Measurements from ENCODE around the gene SEPTIN12.

SEPTIN12 gene

DNA sequence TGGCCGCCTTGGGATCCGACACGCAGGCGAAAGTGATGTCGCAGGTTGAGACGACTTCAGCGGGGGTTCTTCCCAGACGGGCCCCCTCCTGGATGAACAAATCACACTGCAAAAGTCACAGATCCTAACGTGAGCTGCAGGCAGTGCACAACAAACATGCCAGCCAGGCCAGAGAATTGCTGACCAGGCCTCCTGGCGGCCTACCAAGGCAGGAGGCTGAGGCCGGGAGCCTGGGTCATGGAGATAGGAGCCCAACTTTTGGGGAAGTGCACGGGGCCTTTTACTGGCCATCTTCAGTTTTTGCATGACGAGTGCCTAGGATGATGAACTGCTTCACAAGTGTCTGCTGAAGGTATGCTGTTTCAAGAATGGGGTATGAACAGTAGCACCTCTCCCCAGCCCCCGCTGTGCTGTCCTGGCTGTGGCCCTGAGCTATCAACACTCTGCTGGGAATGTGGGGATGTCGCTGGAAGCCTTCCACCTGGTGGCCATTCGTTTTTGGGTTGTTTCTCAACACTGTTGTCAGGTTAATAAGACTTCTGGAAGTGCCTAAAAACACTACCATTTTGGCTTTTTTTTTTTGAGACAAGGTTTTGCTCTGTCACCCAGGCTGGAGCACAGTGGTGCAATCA lies 26.5 kb upstream of the SEPTIN12 start:
- no peak for DNase-seq
- Histone ChIP-seq H3K4me3 (ENCODE audit: low read depth, low read length) (no peak overlapping the region), H3K36me3 (peaks cover 86% of the 10 kb centered on the region), H3K9me3 (ENCODE audit: severe bottlenecking) (no peaks in the 10 kb centered on the region), H3K27ac (no peak overlapping the region), H3K27me3 (ENCODE audit: insufficient read depth, low read depth, severe bottlenecking) (no peaks in the 10 kb centered on the region)
- TF ChIP-seq, protein P1, sequence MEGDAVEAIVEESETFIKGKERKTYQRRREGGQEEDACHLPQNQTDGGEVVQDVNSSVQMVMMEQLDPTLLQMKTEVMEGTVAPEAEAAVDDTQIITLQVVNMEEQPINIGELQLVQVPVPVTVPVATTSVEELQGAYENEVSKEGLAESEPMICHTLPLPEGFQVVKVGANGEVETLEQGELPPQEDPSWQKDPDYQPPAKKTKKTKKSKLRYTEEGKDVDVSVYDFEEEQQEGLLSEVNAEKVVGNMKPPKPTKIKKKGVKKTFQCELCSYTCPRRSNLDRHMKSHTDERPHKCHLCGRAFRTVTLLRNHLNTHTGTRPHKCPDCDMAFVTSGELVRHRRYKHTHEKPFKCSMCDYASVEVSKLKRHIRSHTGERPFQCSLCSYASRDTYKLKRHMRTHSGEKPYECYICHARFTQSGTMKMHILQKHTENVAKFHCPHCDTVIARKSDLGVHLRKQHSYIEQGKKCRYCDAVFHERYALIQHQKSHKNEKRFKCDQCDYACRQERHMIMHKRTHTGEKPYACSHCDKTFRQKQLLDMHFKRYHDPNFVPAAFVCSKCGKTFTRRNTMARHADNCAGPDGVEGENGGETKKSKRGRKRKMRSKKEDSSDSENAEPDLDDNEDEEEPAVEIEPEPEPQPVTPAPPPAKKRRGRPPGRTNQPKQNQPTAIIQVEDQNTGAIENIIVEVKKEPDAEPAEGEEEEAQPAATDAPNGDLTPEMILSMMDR (IDR thresholded peaks at IDR 0.05; ENCODE audit: low read depth, low read length) = no peak

DNA sequence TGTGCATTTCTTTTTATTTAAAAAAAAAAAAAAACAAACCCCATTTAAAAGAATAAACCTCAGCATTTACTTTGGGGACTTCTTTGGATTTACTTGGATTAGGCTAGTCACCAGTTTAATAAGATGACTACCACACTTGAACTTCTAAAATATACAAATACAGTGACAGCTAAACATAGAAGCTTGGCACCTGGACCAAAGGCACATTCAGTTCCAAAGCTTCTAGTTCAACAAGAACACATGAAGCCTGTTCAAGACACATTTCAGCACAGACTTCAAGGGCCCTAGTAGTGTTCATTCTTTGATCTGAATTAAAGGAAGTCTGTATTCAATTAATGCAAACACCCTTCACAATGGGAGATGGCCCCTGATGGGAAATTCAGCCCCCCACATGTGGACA lies 25.9 kb upstream of the SEPTIN12 start:
- H3K36me3 ChIP-seq = peaks cover 85% of the 10 kb centered on the region
- no peaks in the 10 kb centered on the region for H3K27me3 ChIP-seq (ENCODE audit: insufficient read depth, low read depth, severe bottlenecking)
- H3K4me3 ChIP-seq (ENCODE audit: low read depth, low read length) = no peak overlapping the region
- no peak overlapping the region for H3K27ac ChIP-seq
- no peaks in the 10 kb centered on the region for H3K9me3 ChIP-seq (ENCODE audit: severe bottlenecking)
- DNase-seq = no peak
- TF ChIP-seq, protein P1 (IDR thresholded peaks at IDR 0.05; ENCODE audit: low read depth, low read length) = no peak

DNA sequence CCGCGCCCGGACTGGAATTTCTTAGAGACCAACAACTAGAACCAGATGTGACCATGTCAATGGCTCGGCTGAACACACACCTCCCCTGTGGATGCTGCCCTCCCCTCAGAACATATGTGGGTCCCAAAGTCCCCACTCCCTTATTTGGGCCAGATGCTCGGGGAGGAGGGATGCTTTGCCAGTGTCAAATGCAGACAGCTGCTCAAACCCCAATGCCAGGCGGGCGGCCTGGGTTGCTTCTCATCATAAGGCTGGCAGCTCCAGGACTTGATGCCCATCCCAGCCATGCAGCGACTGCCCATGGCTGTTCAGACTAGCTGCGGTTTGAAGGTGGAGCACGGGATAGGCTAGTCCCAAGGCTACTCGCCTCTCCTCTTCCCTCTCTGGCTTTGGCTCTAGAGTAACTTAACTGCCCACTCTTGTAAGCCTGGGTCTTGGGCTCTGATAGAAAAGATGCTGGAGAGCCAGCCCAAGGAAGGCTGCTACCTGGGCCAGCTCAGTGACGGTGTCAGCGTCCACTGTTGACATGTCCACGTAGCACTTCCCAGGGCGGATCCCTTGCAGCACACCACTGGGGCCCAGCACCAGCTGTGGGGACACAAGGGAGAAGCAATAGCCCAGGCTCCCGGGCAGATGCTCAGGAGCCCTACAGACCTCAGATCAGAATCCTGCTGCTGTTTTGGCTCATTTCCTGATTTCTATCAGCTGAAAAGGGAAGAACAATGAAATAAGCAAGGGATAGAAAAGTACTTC lies 25.3 kb upstream of the SEPTIN12 start:
- Histone ChIP-seq H3K27me3 (ENCODE audit: insufficient read depth, low read depth, severe bottlenecking) (no peaks in the 10 kb centered on the region), H3K4me3 (ENCODE audit: low read depth, low read length) (no peak overlapping the region), H3K27ac (no peak overlapping the region), H3K36me3 (peaks cover 82% of the 10 kb centered on the region), H3K9me3 (ENCODE audit: severe bottlenecking) (no peaks in the 10 kb centered on the region)
- TF ChIP-seq, protein P1 (IDR thresholded peaks at IDR 0.05; ENCODE audit: low read depth, low read length) = no peak
- DNase-seq = no peak

DNA sequence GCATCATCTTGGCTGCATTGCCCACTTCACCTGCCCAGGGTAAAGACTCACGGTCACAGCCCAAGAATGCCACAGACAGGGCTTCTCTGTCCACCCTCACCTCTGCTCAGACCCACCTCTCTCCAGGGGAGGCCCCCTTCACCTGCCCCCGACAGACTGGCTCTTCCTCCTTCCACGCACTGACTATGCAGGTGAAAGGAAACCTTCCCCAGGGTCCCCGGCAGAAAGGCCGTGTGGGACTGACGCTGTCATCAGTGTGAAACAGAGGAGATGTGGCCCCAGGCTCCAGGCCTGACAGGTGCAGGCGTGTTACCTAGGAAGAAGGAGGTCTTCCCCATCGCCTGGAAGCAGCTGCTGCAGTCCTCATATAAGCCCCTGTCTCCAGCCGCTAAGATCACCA lies 23.6 kb upstream of the SEPTIN12 start:
- DNase-seq = no peak
- H3K36me3 ChIP-seq = peaks cover 81% of the 10 kb centered on the region
- H3K9me3 ChIP-seq (ENCODE audit: severe bottlenecking) = no peaks in the 10 kb centered on the region
- no peaks in the 10 kb centered on the region for H3K27me3 ChIP-seq (ENCODE audit: insufficient read depth, low read depth, severe bottlenecking)
- no peak overlapping the region for H3K27ac ChIP-seq
- H3K4me3 ChIP-seq (ENCODE audit: low read depth, low read length) = no peak overlapping the region
- TF ChIP-seq, protein P1 (IDR thresholded peaks at IDR 0.05; ENCODE audit: low read depth, low read length) = no peak

DNA sequence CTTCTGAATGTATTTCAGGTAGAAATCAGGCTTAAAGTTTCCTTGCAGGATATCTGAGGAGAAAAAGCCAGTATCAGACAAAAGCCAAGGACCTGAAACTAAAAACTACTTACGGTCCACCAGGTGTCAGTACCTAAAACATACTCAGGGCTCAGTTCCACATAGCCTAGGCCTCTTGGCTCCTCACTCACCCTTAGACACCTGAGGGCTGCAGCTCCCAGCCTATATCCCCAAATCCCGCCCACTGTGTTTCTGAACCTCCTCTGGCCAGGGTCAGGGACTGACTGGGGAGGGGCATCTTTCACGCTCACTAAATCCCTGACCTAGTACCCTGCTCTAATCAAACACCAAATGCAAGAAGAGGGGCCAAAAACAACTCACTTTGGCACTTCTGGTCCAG lies 23.1 kb upstream of the SEPTIN12 start:
- no peak overlapping the region for H3K27ac ChIP-seq
- TF ChIP-seq, protein P1 (IDR thresholded peaks at IDR 0.05; ENCODE audit: low read depth, low read length) = no peak
- H3K27me3 ChIP-seq (ENCODE audit: insufficient read depth, low read depth, severe bottlenecking) = no peaks in the 10 kb centered on the region
- H3K9me3 ChIP-seq (ENCODE audit: severe bottlenecking) = no peaks in the 10 kb centered on the region
- DNase-seq = no peak
- H3K4me3 ChIP-seq (ENCODE audit: low read depth, low read length) = no peak overlapping the region
- peaks cover 80% of the 10 kb centered on the region for H3K36me3 ChIP-seq

All from WERI-Rb-1 (cell line).